HepG2 (cell line): Measurements from ENCODE around the gene ETFDH. TPM values are rescaled to one million over a fixed set of nuclear protein-coding genes. Genes with fewer than 3 reads are reported as not detected.
A peak's percentile ranks its signal among the peaks of the same experiment; 100 is the strongest.

Source experiments
- BCL6 ChIP-seq: IDR thresholded peaks from 2 replicates; pipeline ENCODE4 v1.6.1; 2016; ENCODE audit warnings: missing genetic modification reagents, missing compliant biosample characterization
- KLF16 ChIP-seq, 2 experiments: sonication (generic) in 1 of 2; formaldehyde crosslinking in 1 of 2; IDR thresholded peaks; 2 replicates each; pipeline versions ENCODE4 v1.6.1 to v1.8.0; 2016 to 2023; ENCODE audit warnings: missing genetic modification reagents in 2 of 2, missing compliant biosample characterization in 1 of 2
- NR3C1 ChIP-seq: sonication (generic); formaldehyde crosslinking; IDR thresholded peaks from 2 replicates; pipeline ENCODE4 v1.4.0; 2020; ENCODE audit warnings: missing genetic modification reagents
- SSRP1 ChIP-seq: IDR thresholded peaks from 2 replicates; pipeline ENCODE4 v1.6.1; 2016; ENCODE audit warnings: control low read depth
- XBP1 ChIP-seq: sonication (generic); formaldehyde crosslinking; IDR thresholded peaks from 2 replicates; pipeline ENCODE4 v1.5.0; 2020; ENCODE audit warnings: missing genetic modification reagents
- ZNF143 ChIP-seq: sonication (generic); formaldehyde crosslinking; IDR thresholded peaks from 2 replicates; pipeline ENCODE4 v1.4.0; 2020; ENCODE audit warnings: missing genetic modification reagents
- ZNF619 ChIP-seq: sonication (generic); formaldehyde crosslinking; IDR thresholded peaks from 2 replicates; pipeline ENCODE4 v1.4.0; 2020; ENCODE audit warnings: mild to moderate bottlenecking, missing genetic modification reagents
- ZNF780A ChIP-seq: sonication (generic); formaldehyde crosslinking; IDR thresholded peaks from 2 replicates; pipeline ENCODE4 v1.8.0; 2022; ENCODE audit warnings: mild to moderate bottlenecking, missing genetic modification reagents, moderate library complexity
- polyA plus RNA-seq, 8 experiments: library from polyadenylated mRNA; depleted of rRNA in 3 of 8; stranded (reverse) in 7 of 8; unstranded in 1 of 8; fragments of >200 nt; fragmentation: Illumina TruSeq in 4 of 8; extraction: Trizol in 4 of 8; gene quantifications; 2 replicates each; pipeline versions ENCODE4 v1.2.1 to v1.2.3, GENCODE V29; 2011 to 2016; ENCODE audit warnings: low read depth in 4 of 8, missing spikeins in 1 of 8, mixed read lengths in 1 of 8; ENCODE audit not compliant: insufficient read depth in 1 of 8
- total RNA-seq, 5 experiments: library from RNA; depleted of rRNA; stranded (reverse); fragments of >200 nt; fragmentation: Illumina TruSeq; extraction: Trizol; gene quantifications; 2 replicates each; pipeline ENCODE4 v1.2.3, GENCODE V29; 2016; ENCODE audit warnings: low read depth in 1 of 5
- TF ChIP-seq, protein P1 (sequence below), 2 experiments: sonication (generic) in 1 of 2; formaldehyde crosslinking in 1 of 2; IDR thresholded peaks; 2 replicates each; pipeline versions ENCODE4 v1.5.1 to v1.6.1; 2011 to 2020; ENCODE audit warnings: borderline replicate concordance in 1 of 2, low read depth in 1 of 2, low read length in 1 of 2, mild to moderate bottlenecking in 1 of 2, missing genetic modification reagents in 1 of 2, moderate library complexity in 1 of 2
- TF ChIP-seq, protein P2 (sequence below): sonication (generic); formaldehyde crosslinking; IDR thresholded peaks from 2 replicates; pipeline ENCODE4 v1.4.0; 2020; ENCODE audit warnings: missing genetic modification reagents
- TF ChIP-seq, protein P3 (sequence below): sonication (generic); formaldehyde crosslinking; IDR thresholded peaks from 2 replicates; pipeline ENCODE4 v1.4.0; 2020; ENCODE audit warnings: missing genetic modification reagents
- TF ChIP-seq, protein P4 (sequence below): sonication (generic); formaldehyde crosslinking; IDR thresholded peaks from 2 replicates; pipeline ENCODE4 v1.4.0; 2020; ENCODE audit warnings: mild to moderate bottlenecking, missing genetic modification reagents
- TF ChIP-seq, protein P5 (sequence below): sonication (generic); formaldehyde crosslinking; IDR thresholded peaks from 2 replicates; pipeline ENCODE4 v1.9.0; 2021; ENCODE audit warnings: missing genetic modification reagents, borderline replicate concordance
- TF ChIP-seq, protein P6 (sequence below): IDR thresholded peaks from 2 replicates; pipeline ENCODE4 v1.6.1; 2018; ENCODE audit warnings: missing genetic modification reagents, mild to moderate bottlenecking, missing compliant biosample characterization

The ETFDH gene
- total and polyA plus RNA-seq, 2 of the 13 experiments (the other 11 are each of a cell fraction or from before 2014, with no cell fraction given), result 14.7 to 17.8 TPM

DNA sequence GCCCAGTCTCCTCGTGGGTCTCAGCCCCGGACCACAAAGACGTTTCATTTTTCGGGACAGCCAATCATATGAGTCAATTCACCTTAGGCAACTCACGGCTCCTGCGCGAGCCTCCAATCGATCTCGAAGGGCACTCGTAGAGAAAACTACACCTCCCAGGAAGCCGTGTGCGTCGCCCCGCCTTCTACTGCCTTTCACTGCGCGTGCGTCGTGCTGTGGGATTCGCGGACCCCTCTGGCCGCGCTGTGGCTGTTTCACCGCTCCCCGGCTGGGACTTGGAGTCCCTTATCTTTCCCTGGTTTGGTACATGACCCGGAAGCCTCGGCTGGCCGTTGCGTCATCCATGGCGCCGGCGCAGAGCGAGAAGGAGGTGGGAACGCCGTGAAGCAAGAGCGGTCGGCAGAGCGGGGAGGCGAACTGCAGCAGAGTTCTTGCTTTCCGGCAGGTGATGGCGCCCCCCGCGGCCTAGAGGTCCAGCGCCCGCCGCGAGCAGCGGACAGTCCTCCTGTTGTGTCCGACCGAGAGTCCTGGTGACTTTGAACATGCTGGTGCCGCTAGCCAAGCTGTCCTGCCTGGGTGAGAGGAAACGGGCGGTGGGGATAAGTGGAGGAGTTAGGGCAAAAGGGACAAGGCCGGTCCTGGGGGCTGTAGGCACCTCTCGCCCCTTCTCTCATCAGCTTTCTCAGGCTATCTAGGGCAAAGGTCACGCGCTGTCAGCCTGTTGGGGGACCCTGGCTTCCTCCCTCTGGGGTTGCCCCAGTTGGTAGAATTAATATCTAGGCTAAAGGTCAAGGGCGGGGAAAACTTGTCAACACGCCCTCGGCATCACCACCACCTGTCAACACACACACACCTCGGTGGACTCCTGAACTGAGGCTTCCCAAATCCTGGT is at the start of gene ETFDH (continued):
- TF ChIP-seq, protein P1, sequence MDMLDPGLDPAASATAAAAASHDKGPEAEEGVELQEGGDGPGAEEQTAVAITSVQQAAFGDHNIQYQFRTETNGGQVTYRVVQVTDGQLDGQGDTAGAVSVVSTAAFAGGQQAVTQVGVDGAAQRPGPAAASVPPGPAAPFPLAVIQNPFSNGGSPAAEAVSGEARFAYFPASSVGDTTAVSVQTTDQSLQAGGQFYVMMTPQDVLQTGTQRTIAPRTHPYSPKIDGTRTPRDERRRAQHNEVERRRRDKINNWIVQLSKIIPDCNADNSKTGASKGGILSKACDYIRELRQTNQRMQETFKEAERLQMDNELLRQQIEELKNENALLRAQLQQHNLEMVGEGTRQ (IDR thresholded peaks at IDR 0.05; ENCODE audit: low read depth, low read length), result no peak
- TF ChIP-seq, protein P1 (CRISPR knock-in tag; IDR thresholded peaks at IDR 0.05; ENCODE audit: borderline replicate concordance), result no peak
- TF ChIP-seq ZNF780A, result no peak
- TF ChIP-seq ZNF619 (CRISPR knock-in tag), result peak; percentile 85
- TF ChIP-seq KLF16 (CRISPR knock-in tag; IDR thresholded peaks at IDR 0.05), result peak in 1 of 2 experiments; percentile 93; a peak in 2 of 4 replicates
- TF ChIP-seq, protein P2, sequence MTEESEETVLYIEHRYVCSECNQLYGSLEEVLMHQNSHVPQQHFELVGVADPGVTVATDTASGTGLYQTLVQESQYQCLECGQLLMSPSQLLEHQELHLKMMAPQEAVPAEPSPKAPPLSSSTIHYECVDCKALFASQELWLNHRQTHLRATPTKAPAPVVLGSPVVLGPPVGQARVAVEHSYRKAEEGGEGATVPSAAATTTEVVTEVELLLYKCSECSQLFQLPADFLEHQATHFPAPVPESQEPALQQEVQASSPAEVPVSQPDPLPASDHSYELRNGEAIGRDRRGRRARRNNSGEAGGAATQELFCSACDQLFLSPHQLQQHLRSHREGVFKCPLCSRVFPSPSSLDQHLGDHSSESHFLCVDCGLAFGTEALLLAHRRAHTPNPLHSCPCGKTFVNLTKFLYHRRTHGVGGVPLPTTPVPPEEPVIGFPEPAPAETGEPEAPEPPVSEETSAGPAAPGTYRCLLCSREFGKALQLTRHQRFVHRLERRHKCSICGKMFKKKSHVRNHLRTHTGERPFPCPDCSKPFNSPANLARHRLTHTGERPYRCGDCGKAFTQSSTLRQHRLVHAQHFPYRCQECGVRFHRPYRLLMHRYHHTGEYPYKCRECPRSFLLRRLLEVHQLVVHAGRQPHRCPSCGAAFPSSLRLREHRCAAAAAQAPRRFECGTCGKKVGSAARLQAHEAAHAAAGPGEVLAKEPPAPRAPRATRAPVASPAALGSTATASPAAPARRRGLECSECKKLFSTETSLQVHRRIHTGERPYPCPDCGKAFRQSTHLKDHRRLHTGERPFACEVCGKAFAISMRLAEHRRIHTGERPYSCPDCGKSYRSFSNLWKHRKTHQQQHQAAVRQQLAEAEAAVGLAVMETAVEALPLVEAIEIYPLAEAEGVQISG (CRISPR knock-in tag), result peak; percentile 99
- TF ChIP-seq, protein P3, sequence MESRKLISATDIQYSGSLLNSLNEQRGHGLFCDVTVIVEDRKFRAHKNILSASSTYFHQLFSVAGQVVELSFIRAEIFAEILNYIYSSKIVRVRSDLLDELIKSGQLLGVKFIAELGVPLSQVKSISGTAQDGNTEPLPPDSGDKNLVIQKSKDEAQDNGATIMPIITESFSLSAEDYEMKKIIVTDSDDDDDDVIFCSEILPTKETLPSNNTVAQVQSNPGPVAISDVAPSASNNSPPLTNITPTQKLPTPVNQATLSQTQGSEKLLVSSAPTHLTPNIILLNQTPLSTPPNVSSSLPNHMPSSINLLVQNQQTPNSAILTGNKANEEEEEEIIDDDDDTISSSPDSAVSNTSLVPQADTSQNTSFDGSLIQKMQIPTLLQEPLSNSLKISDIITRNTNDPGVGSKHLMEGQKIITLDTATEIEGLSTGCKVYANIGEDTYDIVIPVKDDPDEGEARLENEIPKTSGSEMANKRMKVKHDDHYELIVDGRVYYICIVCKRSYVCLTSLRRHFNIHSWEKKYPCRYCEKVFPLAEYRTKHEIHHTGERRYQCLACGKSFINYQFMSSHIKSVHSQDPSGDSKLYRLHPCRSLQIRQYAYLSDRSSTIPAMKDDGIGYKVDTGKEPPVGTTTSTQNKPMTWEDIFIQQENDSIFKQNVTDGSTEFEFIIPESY (CRISPR knock-in tag), result peak; percentile 58; the same call in 1 of the 2 replicates
- peak; percentile 72 for TF ChIP-seq BCL6
- 0 out of 2 replicates have a peak, but pooled peaks have one; percentile 12 for TF ChIP-seq XBP1 (CRISPR knock-in tag)
- TF ChIP-seq NR3C1 (CRISPR knock-in tag), result no peak
- TF ChIP-seq, protein P4, sequence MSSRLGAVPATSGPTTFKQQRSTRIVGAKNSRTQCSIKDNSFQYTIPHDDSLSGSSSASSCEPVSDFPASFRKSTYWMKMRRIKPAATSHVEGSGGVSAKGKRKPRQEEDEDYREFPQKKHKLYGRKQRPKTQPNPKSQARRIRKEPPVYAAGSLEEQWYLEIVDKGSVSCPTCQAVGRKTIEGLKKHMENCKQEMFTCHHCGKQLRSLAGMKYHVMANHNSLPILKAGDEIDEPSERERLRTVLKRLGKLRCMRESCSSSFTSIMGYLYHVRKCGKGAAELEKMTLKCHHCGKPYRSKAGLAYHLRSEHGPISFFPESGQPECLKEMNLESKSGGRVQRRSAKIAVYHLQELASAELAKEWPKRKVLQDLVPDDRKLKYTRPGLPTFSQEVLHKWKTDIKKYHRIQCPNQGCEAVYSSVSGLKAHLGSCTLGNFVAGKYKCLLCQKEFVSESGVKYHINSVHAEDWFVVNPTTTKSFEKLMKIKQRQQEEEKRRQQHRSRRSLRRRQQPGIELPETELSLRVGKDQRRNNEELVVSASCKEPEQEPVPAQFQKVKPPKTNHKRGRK, result no peak
- peak; percentile 98 for TF ChIP-seq ZNF143 (CRISPR knock-in tag)
- TF ChIP-seq, protein P5, sequence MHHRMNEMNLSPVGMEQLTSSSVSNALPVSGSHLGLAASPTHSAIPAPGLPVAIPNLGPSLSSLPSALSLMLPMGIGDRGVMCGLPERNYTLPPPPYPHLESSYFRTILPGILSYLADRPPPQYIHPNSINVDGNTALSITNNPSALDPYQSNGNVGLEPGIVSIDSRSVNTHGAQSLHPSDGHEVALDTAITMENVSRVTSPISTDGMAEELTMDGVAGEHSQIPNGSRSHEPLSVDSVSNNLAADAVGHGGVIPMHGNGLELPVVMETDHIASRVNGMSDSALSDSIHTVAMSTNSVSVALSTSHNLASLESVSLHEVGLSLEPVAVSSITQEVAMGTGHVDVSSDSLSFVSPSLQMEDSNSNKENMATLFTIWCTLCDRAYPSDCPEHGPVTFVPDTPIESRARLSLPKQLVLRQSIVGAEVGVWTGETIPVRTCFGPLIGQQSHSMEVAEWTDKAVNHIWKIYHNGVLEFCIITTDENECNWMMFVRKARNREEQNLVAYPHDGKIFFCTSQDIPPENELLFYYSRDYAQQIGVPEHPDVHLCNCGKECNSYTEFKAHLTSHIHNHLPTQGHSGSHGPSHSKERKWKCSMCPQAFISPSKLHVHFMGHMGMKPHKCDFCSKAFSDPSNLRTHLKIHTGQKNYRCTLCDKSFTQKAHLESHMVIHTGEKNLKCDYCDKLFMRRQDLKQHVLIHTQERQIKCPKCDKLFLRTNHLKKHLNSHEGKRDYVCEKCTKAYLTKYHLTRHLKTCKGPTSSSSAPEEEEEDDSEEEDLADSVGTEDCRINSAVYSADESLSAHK (CRISPR knock-in tag), result peak; percentile 98; the same call in 1 of the 2 replicates
- TF ChIP-seq, protein P6, sequence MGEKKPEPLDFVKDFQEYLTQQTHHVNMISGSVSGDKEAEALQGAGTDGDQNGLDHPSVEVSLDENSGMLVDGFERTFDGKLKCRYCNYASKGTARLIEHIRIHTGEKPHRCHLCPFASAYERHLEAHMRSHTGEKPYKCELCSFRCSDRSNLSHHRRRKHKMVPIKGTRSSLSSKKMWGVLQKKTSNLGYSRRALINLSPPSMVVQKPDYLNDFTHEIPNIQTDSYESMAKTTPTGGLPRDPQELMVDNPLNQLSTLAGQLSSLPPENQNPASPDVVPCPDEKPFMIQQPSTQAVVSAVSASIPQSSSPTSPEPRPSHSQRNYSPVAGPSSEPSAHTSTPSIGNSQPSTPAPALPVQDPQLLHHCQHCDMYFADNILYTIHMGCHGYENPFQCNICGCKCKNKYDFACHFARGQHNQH (CRISPR knock-in tag), result peak; percentile 91
- peak; percentile 27; the same call in 1 of the 2 replicates for TF ChIP-seq SSRP1 (CRISPR knock-in tag)
